Fibroblast of lung (primary cell): ENCODE measurements around the gene SLC37A1. TPM values are rescaled to one million over a fixed set of nuclear protein-coding genes. Genes with fewer than 3 reads are reported as not detected.
A peak's percentile ranks its signal among the peaks of the same experiment; 100 is the strongest.

Source experiments
- DNase-seq, 2 donors: peaks; one replicate each; pipeline versions ENCODE4 v3.0.0 to v3.0.0-alpha.2; 2010; ENCODE audit warnings: low read depth in 2 of 2
- H2AFZ ChIP-seq: 2 replicates; pipeline ENCODE4 v1.5.1; 2012; ENCODE audit warnings: low read length, control low read depth, inconsistent platforms
- H3K27ac ChIP-seq: 2 replicates; pipeline ENCODE4 v1.5.1; 2011; ENCODE audit warnings: low read length, control low read depth; ENCODE audit not compliant: insufficient read depth
- H3K27me3 ChIP-seq: 2 replicates; pipeline ENCODE4 v1.5.1; 2011; ENCODE audit warnings: mild to moderate bottlenecking, low read length; ENCODE audit not compliant: control insufficient read depth, insufficient read depth
- H3K36me3 ChIP-seq: 2 replicates; pipeline ENCODE4 v1.5.1; 2011; ENCODE audit warnings: low read length; ENCODE audit not compliant: control insufficient read depth, insufficient read depth
- H3K4me1 ChIP-seq: 2 replicates; pipeline ENCODE4 v1.5.1; 2011; ENCODE audit warnings: low read length; ENCODE audit not compliant: control insufficient read depth, insufficient read depth; ENCODE audit errors: extremely low read depth
- H3K4me2 ChIP-seq: 2 replicates; pipeline ENCODE4 v1.5.1; 2011; ENCODE audit warnings: low read length, control low read depth; ENCODE audit not compliant: insufficient read depth; ENCODE audit errors: extremely low read depth
- H3K4me3 ChIP-seq, 4 experiments: fragments of 200-600 bp in 1 of 4; sonication (generic) in 1 of 4; replicated peaks in 1 of 4; 2 replicates each; pipeline ENCODE4 v1.5.1; 2011 to 2016; ENCODE audit warnings: low read length in 4 of 4, low read depth in 3 of 4, mild to moderate bottlenecking in 3 of 4, control low read depth in 2 of 4, inconsistent platforms in 1 of 4, mixed read lengths in 1 of 4; ENCODE audit not compliant: insufficient read depth in 1 of 4; ENCODE audit errors: control extremely low read depth in 1 of 4
- H3K79me2 ChIP-seq: 2 replicates; pipeline ENCODE4 v1.5.1; 2012; ENCODE audit warnings: mild to moderate bottlenecking, low read length, inconsistent platforms; ENCODE audit not compliant: control insufficient read depth, insufficient read depth
- H3K9ac ChIP-seq: 2 replicates; pipeline ENCODE4 v1.5.1; 2011; ENCODE audit warnings: mild to moderate bottlenecking, low read length, control low read depth; ENCODE audit not compliant: insufficient read depth
- H3K9me3 ChIP-seq: 2 replicates; pipeline ENCODE4 v1.5.1; 2012; ENCODE audit warnings: low read depth, low read length; ENCODE audit not compliant: control insufficient read depth, insufficient read depth
- H4K20me1 ChIP-seq: 2 replicates; pipeline ENCODE4 v1.5.1; 2011; ENCODE audit warnings: low read length; ENCODE audit not compliant: control insufficient read depth, insufficient read depth; ENCODE audit errors: extremely low read depth
- CTCF ChIP-seq, 2 donors: IDR thresholded peaks in 1 of 2; conservative IDR thresholded peaks in 1 of 2; 1 replicate in 1 of 2; 2 replicates in 1 of 2; pipeline ENCODE4 v1.5.1; 2011 to 2012; ENCODE audit warnings: low read length in 2 of 2, control low read depth in 1 of 2, inconsistent platforms in 1 of 2, low read depth in 1 of 2, mild to moderate bottlenecking in 1 of 2
- EZH2 ChIP-seq: IDR thresholded peaks from 2 replicates; pipeline ENCODE4 v1.5.1; 2012; ENCODE audit warnings: low read length, control low read depth, mild to moderate bottlenecking; ENCODE audit errors: missing control alignments
- polyA plus RNA-seq, 2 donors: library from polyadenylated mRNA; depleted of rRNA in 1 of 2; stranded (reverse) in 1 of 2; unstranded in 1 of 2; fragments of >200 nt; gene quantifications; 2 replicates each; pipeline ENCODE4 v1.2.1, GENCODE V29; 2011 to 2012; ENCODE audit warnings: missing spikeins in 1 of 2
- total RNA-seq: library from RNA; depleted of rRNA; stranded (reverse); fragments of >200 nt; gene quantifications from 2 replicates; pipeline ENCODE4 v1.2.1, GENCODE V29; 2014

Gene SLC37A1
- total and polyA plus RNA-seq, 2 donors (not counting 1 experiment from before 2014, with no cell fraction given): 0.42 to 6.4 TPM

GRCh38 chr21:42518215-42518614, 4.6 kb downstream of the SLC37A1 start:
- TF ChIP-seq CTCF (conservative IDR thresholded peaks at IDR 0.05 in 1 of 2, IDR thresholded peaks at IDR 0.05 in 1 of 2; ENCODE audit: low read depth in 1 of 2, low read length in 2 of 2): no peak
- TF ChIP-seq EZH2: no peak
- H3K27me3 ChIP-seq: no peaks in the 10 kb centered on the region
- H3K9ac ChIP-seq: no peak overlapping the region
- H3K4me1 ChIP-seq: no peaks in the 10 kb centered on the region
- no peaks in the 10 kb centered on the region for H3K9me3 ChIP-seq
- DNase-seq: peak; percentile 37 to 82
- H3K4me2 ChIP-seq: no peak overlapping the region
- no peaks in the 10 kb centered on the region for H3K79me2 ChIP-seq
- no peak overlapping the region for H3K27ac ChIP-seq
- H3K4me3 ChIP-seq: no peak overlapping the region
- no peak overlapping the region for H2AFZ ChIP-seq
- no peaks in the 10 kb centered on the region for H3K36me3 ChIP-seq
- no peaks in the 10 kb centered on the region for H4K20me1 ChIP-seq

GRCh38 chr21:42518626-42519025, 5.0 kb downstream of the SLC37A1 start:
- no peaks in the 10 kb centered on the region for H3K79me2 ChIP-seq
- DNase-seq: no peak
- no peak overlapping the region for H2AFZ ChIP-seq
- H3K4me1 ChIP-seq: no peaks in the 10 kb centered on the region
- no peak for TF ChIP-seq CTCF (conservative IDR thresholded peaks at IDR 0.05 in 1 of 2, IDR thresholded peaks at IDR 0.05 in 1 of 2; ENCODE audit: low read depth in 1 of 2, low read length in 2 of 2)
- no peak for TF ChIP-seq EZH2
- H3K27me3 ChIP-seq: no peaks in the 10 kb centered on the region
- no peaks in the 10 kb centered on the region for H3K36me3 ChIP-seq
- no peaks in the 10 kb centered on the region for H4K20me1 ChIP-seq
- no peak overlapping the region for H3K4me2 ChIP-seq
- H3K4me3 ChIP-seq: no peak overlapping the region
- H3K9me3 ChIP-seq: no peaks in the 10 kb centered on the region
- no peak overlapping the region for H3K27ac ChIP-seq
- no peak overlapping the region for H3K9ac ChIP-seq

- H3K4me3 ChIP-seq: no peak overlapping the region
- DNase-seq: no peak
- H3K4me1 ChIP-seq: peaks cover 7% of the 10 kb centered on the region
- H3K27me3 ChIP-seq: no peaks in the 10 kb centered on the region
- H3K36me3 ChIP-seq: no peaks in the 10 kb centered on the region
- H2AFZ ChIP-seq: no peak overlapping the region
- no peaks in the 10 kb centered on the region for H3K79me2 ChIP-seq
- no peak overlapping the region for H3K9ac ChIP-seq
- H3K9me3 ChIP-seq: no peaks in the 10 kb centered on the region
- H4K20me1 ChIP-seq: no peaks in the 10 kb centered on the region
- H3K4me2 ChIP-seq: no peak overlapping the region
- TF ChIP-seq EZH2 (no peak), CTCF (conservative IDR thresholded peaks at IDR 0.05 in 1 of 2, IDR thresholded peaks at IDR 0.05 in 1 of 2; ENCODE audit: low read depth in 1 of 2, low read length in 2 of 2) (peak in 1 of 2 donors; percentile 50)
- H3K27ac ChIP-seq: no peak overlapping the region
Observed at GRCh38 chr21:42520628-42521253, 7.1 kb downstream of the SLC37A1 start.
